ENCODE data around the gene PAPPA2.

DNA sequence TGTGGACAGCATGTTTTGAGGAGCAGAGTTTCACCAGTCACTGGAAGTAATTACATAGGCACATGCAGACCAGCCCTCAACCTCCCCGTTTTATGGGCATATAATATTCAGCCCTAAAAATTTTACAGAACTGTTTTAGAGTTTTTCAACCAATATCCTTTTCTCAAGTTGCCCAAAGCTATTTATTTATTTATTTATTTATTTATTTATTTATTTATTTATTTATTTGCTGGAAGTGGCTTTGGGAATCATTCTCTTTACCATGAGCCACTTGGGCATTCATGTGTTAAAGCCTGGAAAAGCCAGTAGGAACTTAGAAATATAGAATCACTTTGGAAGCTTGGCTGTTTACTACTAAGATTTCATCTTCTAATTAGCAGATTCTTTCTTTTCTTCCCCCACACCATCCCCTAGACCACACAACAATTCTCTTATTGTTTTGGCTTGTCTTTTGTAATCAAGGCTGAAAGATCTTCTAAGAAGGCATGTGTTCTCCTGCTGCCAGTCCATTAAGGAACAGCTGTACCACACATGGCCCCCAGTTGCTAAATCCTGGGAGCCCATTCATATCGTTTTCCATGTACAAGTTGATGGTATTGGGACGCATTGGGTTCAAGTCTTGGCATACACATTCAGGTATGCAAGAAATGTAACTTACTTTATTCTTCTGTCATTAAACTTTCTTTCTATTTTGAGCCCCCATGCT lies 220.0 kb downstream of the PAPPA2 start:
- TF ChIP-seq EZH2phosphoT487 (IDR thresholded peaks at IDR 0.05; ENCODE audit: borderline replicate concordance, low read length) = no peak
- no peak for TF ChIP-seq EZH2 (IDR thresholded peaks at IDR 0.05; ENCODE audit: low read length, unreplicated experiment)
- no peak for TF ChIP-seq CTCF (conservative IDR thresholded peaks at IDR 0.05; ENCODE audit: low read depth, low read length)
